ENCODE results near the gene TNFAIP6.
"Not testable (repeated sequence)": the region's sequence is repeated elsewhere in the genome, so short reads cannot be mapped to it uniquely, and the experiment has no call there.

Gene TNFAIP6

DNA sequence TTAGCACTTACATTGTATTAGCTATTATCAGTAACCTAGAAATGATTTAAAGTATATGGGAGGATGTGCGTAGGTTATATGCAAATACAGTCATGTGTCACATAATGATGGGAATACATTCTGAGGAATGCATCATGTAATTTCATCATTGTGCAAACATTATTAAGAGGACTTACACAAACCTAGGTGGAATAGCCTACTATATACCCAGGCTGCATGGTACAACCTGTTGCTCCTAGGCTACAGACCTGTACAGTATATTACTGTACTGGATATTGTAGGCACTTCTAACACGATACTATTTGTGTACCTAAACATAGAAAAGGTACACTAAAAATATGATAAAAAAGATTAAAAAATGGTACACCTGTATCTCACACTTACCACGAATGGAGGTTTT is 60.3 kb downstream of the TNFAIP6 start:
- DNase-seq (ENCODE audit: low read depth in 3 of 3): no peak

DNA sequence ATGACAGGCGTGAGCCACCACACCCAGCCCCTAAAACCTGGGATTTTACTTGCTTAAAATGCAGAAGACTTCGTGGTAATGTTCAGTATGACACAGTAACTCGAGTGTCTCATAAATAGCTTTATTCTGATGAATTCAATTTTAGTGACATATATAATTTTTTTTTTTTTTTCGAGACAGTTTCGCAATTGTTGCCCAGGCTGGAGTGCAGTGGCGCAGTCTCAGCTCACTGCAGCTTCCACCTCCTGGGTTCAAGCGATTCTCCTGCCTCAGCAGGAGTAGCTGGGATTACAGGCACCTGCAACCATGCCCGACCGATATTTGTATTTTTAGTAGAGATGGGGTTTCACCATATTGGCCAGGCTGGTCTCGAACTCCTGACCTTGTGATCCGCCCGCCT is 64.3 kb downstream of the TNFAIP6 start:
- not testable (repeated sequence) for DNase-seq (ENCODE audit: low read depth in 3 of 3)

DNA sequence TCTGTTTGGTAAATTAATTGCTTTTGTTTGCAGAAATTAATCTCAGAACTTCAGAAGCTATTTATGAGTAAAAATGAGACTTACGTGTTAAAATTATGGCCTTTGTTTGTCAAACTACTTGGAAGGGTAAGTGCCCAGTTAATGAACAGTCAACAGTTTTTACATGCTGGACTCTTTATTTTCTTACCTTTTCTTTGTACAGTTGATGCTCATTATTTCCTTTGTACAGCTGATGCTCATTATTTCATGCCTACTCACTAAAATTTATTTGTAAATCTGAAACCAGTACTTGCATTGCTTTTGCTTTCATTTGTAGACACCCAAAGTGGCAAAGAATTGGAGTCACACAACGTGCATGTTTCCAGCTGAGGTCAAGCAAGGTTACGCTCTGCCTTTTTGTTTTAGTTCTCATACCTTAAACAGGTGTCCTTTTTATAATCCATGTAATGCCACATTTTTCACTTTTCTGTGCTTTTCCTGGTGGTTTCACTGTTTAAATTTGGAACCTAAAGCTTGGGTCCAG is 65.6 kb downstream of the TNFAIP6 start:
- no peak for DNase-seq (ENCODE audit: low read depth in 3 of 3)

DNA sequence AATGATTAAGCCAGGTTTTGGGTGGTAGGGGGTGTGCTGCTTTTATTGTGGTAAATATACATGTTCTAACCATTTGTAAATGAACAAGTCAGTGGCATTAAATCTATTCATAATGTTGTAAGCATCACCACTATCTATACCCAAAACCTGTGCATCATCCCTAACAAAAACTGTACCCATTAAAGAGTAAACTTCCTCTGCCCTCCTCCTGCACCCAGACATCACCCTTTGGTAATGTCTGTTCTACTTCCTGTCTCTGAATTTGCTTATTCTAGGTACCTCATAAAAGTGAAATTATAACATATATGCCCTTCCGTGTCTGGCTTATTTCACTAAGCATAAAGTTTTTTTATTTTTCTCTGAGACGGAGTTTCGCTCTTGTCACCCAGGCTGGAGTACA is 66.4 kb downstream of the TNFAIP6 start:
- no peak for DNase-seq (ENCODE audit: low read depth in 3 of 3)

All from stimulated activated CD4-positive, alpha-beta T cell treated with anti-CD3 and anti-CD28 coated beads, TNF-alpha, amount 100 ng/mL, for 4 hours (primary cell).